Measurements from ENCODE around the gene FADS1.

The FADS1 gene

GRCh38 chr11:61777234-61778090 lies 39.3 kb downstream of the FADS1 start:
- Histone ChIP-seq H3K36me3 (ENCODE audit: control insufficient read depth in 2 of 2, insufficient read depth in 2 of 2, low read length in 2 of 2) (peaks cover 0 to 5% of the 10 kb centered on the region in 2 donors), H3K9ac (ENCODE audit: low read depth in 1 of 2, low read length in 2 of 2) (no peak overlapping the region), H3K4me3 (ENCODE audit: low read length in 2 of 2) (no peak overlapping the region), H3K27me3 (ENCODE audit: control insufficient read depth in 2 of 2, insufficient read depth in 2 of 2, low read length in 2 of 2) (no peaks in the 10 kb centered on the region), H3K27ac (ENCODE audit: low read depth in 2 of 2, low read length in 2 of 2) (no peak overlapping the region), H3K4me1 (ENCODE audit: control insufficient read depth in 2 of 2, insufficient read depth in 2 of 2, low read length in 2 of 2) (peaks cover under 1 to 3% of the 10 kb centered on the region in 2 donors), H3K9me3 (ENCODE audit: control insufficient read depth in 2 of 2, low read length in 2 of 2) (no peaks in the 10 kb centered on the region)

DNA sequence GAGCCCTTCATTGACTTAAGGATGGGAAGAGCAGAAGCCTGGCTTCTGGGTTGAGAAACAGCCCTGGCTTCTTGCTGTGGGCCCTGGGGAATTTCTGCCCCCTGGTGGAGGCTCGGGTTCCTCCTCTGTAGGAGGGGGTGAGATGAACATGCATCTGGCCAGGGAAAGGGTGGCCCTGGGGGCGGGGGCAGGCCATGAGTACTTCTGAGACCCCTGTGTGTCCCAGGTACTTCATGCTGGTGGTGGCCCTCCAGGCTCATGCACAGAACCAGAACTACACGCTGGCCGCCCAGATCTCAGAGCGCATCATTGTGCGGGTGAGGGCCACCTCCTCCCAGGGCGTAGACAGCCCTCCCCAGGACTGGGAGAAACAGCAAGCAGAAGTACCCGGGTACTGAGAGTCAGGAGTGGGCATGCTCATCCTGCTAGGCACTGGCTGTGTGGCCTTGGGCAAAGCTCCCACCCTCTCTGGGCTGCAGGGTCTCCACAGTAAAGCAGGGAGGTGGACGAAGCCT lies 40.2 kb downstream of the FADS1 start:
- Histone ChIP-seq H3K9ac (ENCODE audit: low read depth in 1 of 2, low read length in 2 of 2) (no peak overlapping the region), H3K36me3 (ENCODE audit: control insufficient read depth in 2 of 2, insufficient read depth in 2 of 2, low read length in 2 of 2) (peaks cover 0 to 5% of the 10 kb centered on the region in 2 donors), H3K4me3 (ENCODE audit: low read length in 2 of 2) (no peak overlapping the region), H3K27ac (ENCODE audit: low read depth in 2 of 2, low read length in 2 of 2) (no peak overlapping the region), H3K4me1 (ENCODE audit: control insufficient read depth in 2 of 2, insufficient read depth in 2 of 2, low read length in 2 of 2) (peaks cover 3 to 5% of the 10 kb centered on the region in 2 donors), H3K27me3 (ENCODE audit: control insufficient read depth in 2 of 2, insufficient read depth in 2 of 2, low read length in 2 of 2) (no peaks in the 10 kb centered on the region), H3K9me3 (ENCODE audit: control insufficient read depth in 2 of 2, low read length in 2 of 2) (no peaks in the 10 kb centered on the region)

- no peak overlapping the region for H3K27ac ChIP-seq (ENCODE audit: low read depth in 2 of 2, low read length in 2 of 2)
- peaks cover 3 to 5% of the 10 kb centered on the region in 2 donors for H3K4me1 ChIP-seq (ENCODE audit: control insufficient read depth in 2 of 2, insufficient read depth in 2 of 2, low read length in 2 of 2)
- H3K4me3 ChIP-seq (ENCODE audit: low read length in 2 of 2), result no peak overlapping the region
- no peaks in the 10 kb centered on the region for H3K9me3 ChIP-seq (ENCODE audit: control insufficient read depth in 2 of 2, low read length in 2 of 2)
- H3K36me3 ChIP-seq (ENCODE audit: control insufficient read depth in 2 of 2, insufficient read depth in 2 of 2, low read length in 2 of 2), result peaks cover 0 to 5% of the 10 kb centered on the region in 2 donors
- H3K27me3 ChIP-seq (ENCODE audit: control insufficient read depth in 2 of 2, insufficient read depth in 2 of 2, low read length in 2 of 2), result no peaks in the 10 kb centered on the region
- H3K9ac ChIP-seq (ENCODE audit: low read depth in 1 of 2, low read length in 2 of 2), result no peak overlapping the region
These were observed 40.9 kb downstream of the FADS1 start for GRCh38 chr11:61775606-61776554.

GRCh38 chr11:61775106-61775505 lies 41.7 kb downstream of the FADS1 start:
- Histone ChIP-seq H3K9me3 (ENCODE audit: control insufficient read depth in 2 of 2, low read length in 2 of 2) (no peaks in the 10 kb centered on the region), H3K9ac (ENCODE audit: low read depth in 1 of 2, low read length in 2 of 2) (no peak overlapping the region), H3K36me3 (ENCODE audit: control insufficient read depth in 2 of 2, insufficient read depth in 2 of 2, low read length in 2 of 2) (peaks cover 0 to 5% of the 10 kb centered on the region in 2 donors), H3K4me3 (ENCODE audit: low read length in 2 of 2) (no peak overlapping the region), H3K4me1 (ENCODE audit: control insufficient read depth in 2 of 2, insufficient read depth in 2 of 2, low read length in 2 of 2) (peaks cover 3 to 5% of the 10 kb centered on the region in 2 donors), H3K27ac (ENCODE audit: low read depth in 2 of 2, low read length in 2 of 2) (no peak overlapping the region), H3K27me3 (ENCODE audit: control insufficient read depth in 2 of 2, insufficient read depth in 2 of 2, low read length in 2 of 2) (no peaks in the 10 kb centered on the region)

GRCh38 chr11:61774411-61774810 lies 42.4 kb downstream of the FADS1 start:
- no peak overlapping the region for H3K9ac ChIP-seq (ENCODE audit: low read depth in 1 of 2, low read length in 2 of 2)
- no peak overlapping the region for H3K4me3 ChIP-seq (ENCODE audit: low read length in 2 of 2)
- H3K27ac ChIP-seq (ENCODE audit: low read depth in 2 of 2, low read length in 2 of 2), result no peak overlapping the region
- H3K4me1 ChIP-seq (ENCODE audit: control insufficient read depth in 2 of 2, insufficient read depth in 2 of 2, low read length in 2 of 2), result peaks cover 3 to 5% of the 10 kb centered on the region in 2 donors
- H3K9me3 ChIP-seq (ENCODE audit: control insufficient read depth in 2 of 2, low read length in 2 of 2), result no peaks in the 10 kb centered on the region
- peaks cover 0 to 5% of the 10 kb centered on the region in 2 donors for H3K36me3 ChIP-seq (ENCODE audit: control insufficient read depth in 2 of 2, insufficient read depth in 2 of 2, low read length in 2 of 2)
- no peaks in the 10 kb centered on the region for H3K27me3 ChIP-seq (ENCODE audit: control insufficient read depth in 2 of 2, insufficient read depth in 2 of 2, low read length in 2 of 2)

- H3K9me3 ChIP-seq (ENCODE audit: control insufficient read depth in 2 of 2, low read length in 2 of 2), result no peaks in the 10 kb centered on the region
- H3K4me1 ChIP-seq (ENCODE audit: control insufficient read depth in 2 of 2, insufficient read depth in 2 of 2, low read length in 2 of 2), result peaks cover 3 to 5% of the 10 kb centered on the region in 2 donors
- H3K4me3 ChIP-seq (ENCODE audit: low read length in 2 of 2), result no peak overlapping the region
- peaks cover 0 to 5% of the 10 kb centered on the region in 2 donors for H3K36me3 ChIP-seq (ENCODE audit: control insufficient read depth in 2 of 2, insufficient read depth in 2 of 2, low read length in 2 of 2)
- H3K27me3 ChIP-seq (ENCODE audit: control insufficient read depth in 2 of 2, insufficient read depth in 2 of 2, low read length in 2 of 2), result no peaks in the 10 kb centered on the region
- H3K27ac ChIP-seq (ENCODE audit: low read depth in 2 of 2, low read length in 2 of 2), result no peak overlapping the region
- no peak overlapping the region for H3K9ac ChIP-seq (ENCODE audit: low read depth in 1 of 2, low read length in 2 of 2)
These were observed 43.0 kb downstream of the FADS1 start for GRCh38 chr11:61773809-61774208.

- H3K9ac ChIP-seq (ENCODE audit: low read depth in 1 of 2, low read length in 2 of 2), result no peak overlapping the region
- H3K27ac ChIP-seq (ENCODE audit: low read depth in 2 of 2, low read length in 2 of 2), result no peak overlapping the region
- H3K36me3 ChIP-seq (ENCODE audit: control insufficient read depth in 2 of 2, insufficient read depth in 2 of 2, low read length in 2 of 2), result peaks cover 0 to 2% of the 10 kb centered on the region in 2 donors
- H3K9me3 ChIP-seq (ENCODE audit: control insufficient read depth in 2 of 2, low read length in 2 of 2), result no peaks in the 10 kb centered on the region
- peaks cover 3 to 5% of the 10 kb centered on the region in 2 donors for H3K4me1 ChIP-seq (ENCODE audit: control insufficient read depth in 2 of 2, insufficient read depth in 2 of 2, low read length in 2 of 2)
- H3K4me3 ChIP-seq (ENCODE audit: low read length in 2 of 2), result no peak overlapping the region
- no peaks in the 10 kb centered on the region for H3K27me3 ChIP-seq (ENCODE audit: control insufficient read depth in 2 of 2, insufficient read depth in 2 of 2, low read length in 2 of 2)
These were observed 43.4 kb downstream of the FADS1 start for GRCh38 chr11:61773356-61773755.

GRCh38 chr11:61771985-61772455 lies 44.8 kb downstream of the FADS1 start:
- Histone ChIP-seq H3K4me3 (ENCODE audit: low read length in 2 of 2) (no peak overlapping the region), H3K4me1 (ENCODE audit: control insufficient read depth in 2 of 2, insufficient read depth in 2 of 2, low read length in 2 of 2) (peaks cover 3 to 5% of the 10 kb centered on the region in 2 donors), H3K27me3 (ENCODE audit: control insufficient read depth in 2 of 2, insufficient read depth in 2 of 2, low read length in 2 of 2) (no peaks in the 10 kb centered on the region), H3K9ac (ENCODE audit: low read depth in 1 of 2, low read length in 2 of 2) (no peak overlapping the region), H3K36me3 (ENCODE audit: control insufficient read depth in 2 of 2, insufficient read depth in 2 of 2, low read length in 2 of 2) (no peaks in the 10 kb centered on the region), H3K27ac (ENCODE audit: low read depth in 2 of 2, low read length in 2 of 2) (no peak overlapping the region), H3K9me3 (ENCODE audit: control insufficient read depth in 2 of 2, low read length in 2 of 2) (no peaks in the 10 kb centered on the region)

- Histone ChIP-seq H3K4me1 (ENCODE audit: control insufficient read depth in 2 of 2, insufficient read depth in 2 of 2, low read length in 2 of 2) (peaks cover 3 to 5% of the 10 kb centered on the region in 2 donors), H3K9me3 (ENCODE audit: control insufficient read depth in 2 of 2, low read length in 2 of 2) (no peaks in the 10 kb centered on the region), H3K27me3 (ENCODE audit: control insufficient read depth in 2 of 2, insufficient read depth in 2 of 2, low read length in 2 of 2) (no peaks in the 10 kb centered on the region), H3K9ac (ENCODE audit: low read depth in 1 of 2, low read length in 2 of 2) (no peak overlapping the region), H3K4me3 (ENCODE audit: low read length in 2 of 2) (no peak overlapping the region), H3K36me3 (ENCODE audit: control insufficient read depth in 2 of 2, insufficient read depth in 2 of 2, low read length in 2 of 2) (no peaks in the 10 kb centered on the region), H3K27ac (ENCODE audit: low read depth in 2 of 2, low read length in 2 of 2) (no peak overlapping the region)
These were observed 45.5 kb downstream of the FADS1 start for GRCh38 chr11:61771195-61771894.

Measured in mucosa of rectum (tissue), 2 donors.